ENCODE data around the gene UNCX. TPM values are rescaled to one million over a fixed set of nuclear protein-coding genes. Genes with fewer than 3 reads are reported as not detected.

The UNCX gene
- total RNA-seq, 6 experiments from 2014 or later, result not detected

DNA sequence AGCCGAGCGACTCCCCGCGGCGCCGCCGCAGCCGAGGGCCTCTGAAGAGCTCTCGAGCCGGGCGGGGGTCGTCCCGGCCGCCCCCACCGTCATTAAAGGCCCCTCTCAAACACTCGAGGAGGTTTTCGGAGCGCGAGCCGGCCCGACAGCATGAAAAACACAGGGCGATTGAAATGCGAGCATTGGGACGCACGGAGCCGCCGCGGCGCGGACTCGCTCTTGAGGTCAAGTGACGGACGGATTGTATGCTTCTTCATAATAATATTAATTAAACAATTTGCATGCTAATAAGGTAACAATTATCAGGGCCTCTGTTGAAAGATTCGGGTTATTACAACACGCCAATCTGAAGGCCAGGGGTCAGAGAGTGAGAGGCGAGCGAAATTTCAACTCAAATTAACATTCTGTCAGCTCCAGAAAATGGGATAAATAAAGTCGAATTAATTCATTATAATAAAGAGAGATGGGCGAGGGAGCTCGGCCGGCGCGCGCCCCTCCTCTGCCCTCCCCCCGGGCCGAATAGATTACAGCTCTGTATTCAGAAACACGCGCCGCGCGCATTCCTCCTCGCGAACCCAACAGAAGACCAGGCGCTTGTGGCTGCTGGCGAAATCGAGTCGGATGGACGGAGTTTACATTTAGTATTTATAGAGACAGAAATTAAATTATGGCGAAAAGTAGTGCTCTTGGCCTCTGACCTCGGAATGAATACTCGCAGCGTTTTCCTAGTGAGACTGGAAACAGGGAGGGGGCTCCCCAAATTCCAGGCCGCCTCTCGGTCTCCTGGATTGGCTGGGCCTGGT, 2.1 kb upstream of the UNCX start:
- H3K4me1 Mint-ChIP-seq (ENCODE audit: low read depth), result no peaks in the 10 kb centered on the region
- TF ChIP-seq, protein P1, sequence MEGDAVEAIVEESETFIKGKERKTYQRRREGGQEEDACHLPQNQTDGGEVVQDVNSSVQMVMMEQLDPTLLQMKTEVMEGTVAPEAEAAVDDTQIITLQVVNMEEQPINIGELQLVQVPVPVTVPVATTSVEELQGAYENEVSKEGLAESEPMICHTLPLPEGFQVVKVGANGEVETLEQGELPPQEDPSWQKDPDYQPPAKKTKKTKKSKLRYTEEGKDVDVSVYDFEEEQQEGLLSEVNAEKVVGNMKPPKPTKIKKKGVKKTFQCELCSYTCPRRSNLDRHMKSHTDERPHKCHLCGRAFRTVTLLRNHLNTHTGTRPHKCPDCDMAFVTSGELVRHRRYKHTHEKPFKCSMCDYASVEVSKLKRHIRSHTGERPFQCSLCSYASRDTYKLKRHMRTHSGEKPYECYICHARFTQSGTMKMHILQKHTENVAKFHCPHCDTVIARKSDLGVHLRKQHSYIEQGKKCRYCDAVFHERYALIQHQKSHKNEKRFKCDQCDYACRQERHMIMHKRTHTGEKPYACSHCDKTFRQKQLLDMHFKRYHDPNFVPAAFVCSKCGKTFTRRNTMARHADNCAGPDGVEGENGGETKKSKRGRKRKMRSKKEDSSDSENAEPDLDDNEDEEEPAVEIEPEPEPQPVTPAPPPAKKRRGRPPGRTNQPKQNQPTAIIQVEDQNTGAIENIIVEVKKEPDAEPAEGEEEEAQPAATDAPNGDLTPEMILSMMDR (IDR thresholded peaks at IDR 0.05), result no peak
- peaks cover 57% of the 10 kb centered on the region for H3K27me3 Mint-ChIP-seq (ENCODE audit: insufficient read depth)
- no peak overlapping the region for H3K4me3 Mint-ChIP-seq
- DNase-seq, result no peak
- no peaks in the 10 kb centered on the region for H3K36me3 Mint-ChIP-seq (ENCODE audit: low read depth)
- H3K9me3 Mint-ChIP-seq, result no peaks in the 10 kb centered on the region
- H3K27ac Mint-ChIP-seq, result no peak overlapping the region

- peaks cover 50% of the 10 kb centered on the region for H3K27me3 Mint-ChIP-seq (ENCODE audit: insufficient read depth)
- H3K4me3 Mint-ChIP-seq, result no peak overlapping the region
- no peak overlapping the region for H3K27ac Mint-ChIP-seq
- H3K36me3 Mint-ChIP-seq (ENCODE audit: low read depth), result no peaks in the 10 kb centered on the region
- TF ChIP-seq, protein P1 (IDR thresholded peaks at IDR 0.05), result no peak
- H3K4me1 Mint-ChIP-seq (ENCODE audit: low read depth), result no peaks in the 10 kb centered on the region
- H3K9me3 Mint-ChIP-seq, result no peaks in the 10 kb centered on the region
- no peak for DNase-seq
Measured at GRCh38 chr7:1231214-1232102, 1.2 kb upstream of the UNCX start.

DNA sequence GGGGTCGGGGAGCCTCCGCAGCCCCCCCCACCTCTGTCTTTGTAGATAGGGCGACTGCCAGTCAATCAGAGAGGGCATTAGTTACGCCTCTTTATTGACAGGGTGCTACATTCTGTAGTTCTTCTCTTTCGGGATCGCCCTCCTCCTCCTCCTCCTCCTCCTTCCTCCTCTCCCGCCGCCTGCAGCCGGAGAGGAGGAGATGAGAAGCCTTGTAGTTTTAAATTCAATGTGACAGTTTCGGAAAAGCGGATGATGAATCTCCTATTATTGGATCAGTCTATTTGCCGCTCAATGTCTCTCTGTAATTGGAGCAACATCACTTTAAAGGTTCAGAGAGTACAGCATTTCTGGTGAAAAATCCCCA, 587 bp upstream of the UNCX start:
- no peak for DNase-seq
- H3K9me3 Mint-ChIP-seq, result no peaks in the 10 kb centered on the region
- H3K36me3 Mint-ChIP-seq (ENCODE audit: low read depth), result no peaks in the 10 kb centered on the region
- no peak overlapping the region for H3K27ac Mint-ChIP-seq
- peaks cover 52% of the 10 kb centered on the region for H3K27me3 Mint-ChIP-seq (ENCODE audit: insufficient read depth)
- TF ChIP-seq, protein P1 (IDR thresholded peaks at IDR 0.05), result no peak
- H3K4me1 Mint-ChIP-seq (ENCODE audit: low read depth), result no peaks in the 10 kb centered on the region
- H3K4me3 Mint-ChIP-seq, result no peak overlapping the region

- Mint-ChIP-seq H3K36me3 (ENCODE audit: low read depth) (no peaks in the 10 kb centered on the region), H3K4me3 (no peak overlapping the region), H3K9me3 (no peaks in the 10 kb centered on the region), H3K4me1 (ENCODE audit: low read depth) (no peaks in the 10 kb centered on the region), H3K27me3 (ENCODE audit: insufficient read depth) (peaks cover 45% of the 10 kb centered on the region), H3K27ac (no peak overlapping the region)
- no peak for DNase-seq
- TF ChIP-seq, protein P1 (IDR thresholded peaks at IDR 0.05), result no peak
Measured at GRCh38 chr7:1233333-1234048, 819 bp downstream of the UNCX start.

- H3K27ac Mint-ChIP-seq, result no peak overlapping the region
- H3K4me3 Mint-ChIP-seq, result no peak overlapping the region
- TF ChIP-seq, protein P1 (IDR thresholded peaks at IDR 0.05), result no peak
- no peak for DNase-seq
- no peaks in the 10 kb centered on the region for H3K9me3 Mint-ChIP-seq
- peaks cover 48% of the 10 kb centered on the region for H3K27me3 Mint-ChIP-seq (ENCODE audit: insufficient read depth)
- H3K4me1 Mint-ChIP-seq (ENCODE audit: low read depth), result no peaks in the 10 kb centered on the region
- no peaks in the 10 kb centered on the region for H3K36me3 Mint-ChIP-seq (ENCODE audit: low read depth)
Measured at GRCh38 chr7:1234049-1234880, 1.6 kb downstream of the UNCX start.
